K562 (cell line): ENCODE data around the gene CEND1. TPM values are rescaled to one million over a fixed set of nuclear protein-coding genes. Genes with fewer than 3 reads are reported as not detected.

Source experiments
- FUS ChIP-seq: fragments of 200-400 bp; formaldehyde crosslinking; optimal IDR thresholded peaks from 2 replicates; pipeline ENCODE3; 2017; ENCODE audit warnings: low read depth, low read length
- HDGF ChIP-seq: fragments of 450-650 bp; IDR thresholded peaks from 2 replicates; pipeline ENCODE4 v1.6.1; 2016
- IFI16 ChIP-seq: fragments of 250-450 bp; sonication (Bioruptor Pico); IDR thresholded peaks from 2 replicates; pipeline ENCODE4 v2.1.2; 2022; ENCODE audit warnings: mild to moderate bottlenecking, inconsistent platforms
- ILF3 ChIP-seq: fragments of 450-650 bp; IDR thresholded peaks from 2 replicates; pipeline ENCODE4 v1.6.1; 2018; ENCODE audit warnings: antibody characterized with exemption, mild to moderate bottlenecking, moderate library complexity, borderline replicate concordance
- KDM4B ChIP-seq, 2 experiments: fragments of 450-650 bp in 1 of 2; sonication (generic) in 1 of 2; IDR thresholded peaks; 2 replicates each; pipeline ENCODE4 v1.6.1; 2016 to 2017; ENCODE audit warnings: borderline replicate concordance in 2 of 2, antibody characterized with exemption in 1 of 2, low read depth in 1 of 2, mild to moderate bottlenecking in 1 of 2
- NCOA1 ChIP-seq: fragments of 450-650 bp; IDR thresholded peaks from 2 replicates; pipeline ENCODE4 v1.6.1; 2016; ENCODE audit warnings: low read depth
- NEUROD1 ChIP-seq: fragments of 150-350 bp; IDR thresholded peaks from 2 replicates; pipeline ENCODE4 v1.6.1; 2014; ENCODE audit warnings: borderline replicate concordance, low read length, low read depth; ENCODE audit not compliant: partially characterized antibody
- SIN3B ChIP-seq: fragments of 450-650 bp; IDR thresholded peaks from 2 replicates; pipeline ENCODE4 v1.6.1; 2017; ENCODE audit warnings: low read depth, mild to moderate bottlenecking, moderate library complexity
- SLC30A9 ChIP-seq: fragments of 250-450 bp; sonication (Bioruptor Pico); IDR thresholded peaks from 2 replicates; pipeline ENCODE4 v1.8.0; 2022; ENCODE audit warnings: mild to moderate bottlenecking, moderate library complexity
- TFAM ChIP-seq: fragments of 250-450 bp; sonication (Bioruptor Pico); conservative IDR thresholded peaks from 2 replicates; pipeline ENCODE4 v1.5.0; 2021; ENCODE audit warnings: mild to moderate bottlenecking, moderate library complexity
- XRCC5 ChIP-seq: fragments of 200-400 bp; formaldehyde crosslinking; IDR thresholded peaks from 2 replicates; pipeline ENCODE4 v1.6.1; 2017; ENCODE audit warnings: low read depth, mild to moderate bottlenecking, low read length
- ZNF3 ChIP-seq: fragments of 250-450 bp; sonication (Bioruptor Pico); IDR thresholded peaks from 2 replicates; pipeline ENCODE4 v1.5.0; 2021; ENCODE audit warnings: mild to moderate bottlenecking, moderate library complexity
- polyA plus RNA-seq, 8 experiments: library from polyadenylated mRNA; depleted of rRNA in 4 of 8; stranded (reverse) in 5 of 8; unstranded in 3 of 8; fragments of >200 nt; fragmentation: Nextera tagmentation in 2 of 8; fragmentation: Illumina TruSeq in 1 of 8; extraction: Ambion mirVana in 2 of 8; extraction: Trizol in 1 of 8; gene quantifications; 2 replicates each; pipeline versions ENCODE4 v1.2.1 to v1.2.3, GENCODE V29; 2011 to 2014; ENCODE audit warnings: inconsistent platforms in 1 of 8, missing spikeins in 1 of 8
- total RNA-seq, 7 experiments: library from RNA; depleted of rRNA in 6 of 7; stranded (reverse); fragments of >200 nt in 6 of 7; fragmentation: Illumina TruSeq in 2 of 7; extraction: Trizol in 2 of 7; gene quantifications; 2 replicates each; pipeline versions ENCODE4 v1.2.1 to v1.2.3, GENCODE V29; 2011 to 2021; ENCODE audit warnings: low replicate concordance in 1 of 7
- TF ChIP-seq, protein P1 (sequence below), 2 experiments: fragments of 450-650 bp; formaldehyde crosslinking in 1 of 2; IDR thresholded peaks; 2 replicates each; pipeline versions ENCODE4 v1.4.0 to v1.6.1; 2014 to 2020; ENCODE audit warnings: mild to moderate bottlenecking in 2 of 2, borderline replicate concordance in 1 of 2, low read depth in 1 of 2
- TF ChIP-seq, protein P2 (sequence below): conservative IDR thresholded peaks from 2 replicates; pipeline ENCODE4 v1.6.1; 2011; ENCODE audit warnings: low read depth, mild to moderate bottlenecking, low read length; ENCODE audit not compliant: control insufficient read depth
- TF ChIP-seq, protein P3 (sequence below): fragments of 200-400 bp; formaldehyde crosslinking; IDR thresholded peaks from 2 replicates; pipeline ENCODE4 v1.6.1; 2017; ENCODE audit warnings: mild to moderate bottlenecking, low read depth, low read length, moderate library complexity

CEND1 gene
- total and polyA plus RNA-seq, 9 of the 15 experiments (the other 6 are each of a cell fraction or from before 2014, with no cell fraction given): 0.13 to 0.18 (median 0.16) TPM; not detected in 6

DNA sequence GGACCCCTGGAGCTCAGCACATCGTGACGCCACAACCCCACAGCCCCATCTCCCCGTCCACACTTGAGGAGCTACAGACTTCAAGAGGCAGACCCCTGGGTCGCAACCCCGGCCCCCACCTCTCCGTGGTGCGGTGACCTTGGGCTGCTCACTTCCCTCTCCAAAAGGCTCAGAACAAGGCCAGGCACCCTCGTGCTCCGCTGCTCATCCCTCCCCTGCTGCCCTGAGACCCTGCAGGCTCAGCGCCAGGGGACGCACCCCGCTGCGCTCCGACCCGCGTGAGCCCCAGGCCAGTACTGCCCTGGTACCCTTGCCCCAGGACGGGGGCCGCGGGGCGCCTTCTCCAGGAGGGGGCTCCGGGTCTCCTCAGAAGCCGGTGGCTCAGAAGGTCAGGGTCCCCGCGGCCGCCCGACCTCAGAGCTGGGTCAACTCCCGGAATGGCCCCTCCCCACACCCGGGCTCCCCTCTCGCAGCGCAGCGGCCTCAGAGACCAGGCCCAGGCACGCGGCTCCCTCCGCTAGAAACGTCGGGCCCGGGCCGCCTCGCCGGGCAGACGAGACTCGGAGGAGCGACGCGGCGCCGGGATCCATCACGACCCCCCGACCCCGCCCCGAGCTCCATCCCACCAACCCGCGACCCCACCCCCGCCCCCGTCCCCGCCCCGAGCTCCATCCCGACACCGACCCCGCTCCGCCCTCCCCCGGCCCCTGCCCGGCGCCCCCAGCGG lies 13.2 kb downstream of the CEND1 start (continued):
- TF ChIP-seq, protein P1, sequence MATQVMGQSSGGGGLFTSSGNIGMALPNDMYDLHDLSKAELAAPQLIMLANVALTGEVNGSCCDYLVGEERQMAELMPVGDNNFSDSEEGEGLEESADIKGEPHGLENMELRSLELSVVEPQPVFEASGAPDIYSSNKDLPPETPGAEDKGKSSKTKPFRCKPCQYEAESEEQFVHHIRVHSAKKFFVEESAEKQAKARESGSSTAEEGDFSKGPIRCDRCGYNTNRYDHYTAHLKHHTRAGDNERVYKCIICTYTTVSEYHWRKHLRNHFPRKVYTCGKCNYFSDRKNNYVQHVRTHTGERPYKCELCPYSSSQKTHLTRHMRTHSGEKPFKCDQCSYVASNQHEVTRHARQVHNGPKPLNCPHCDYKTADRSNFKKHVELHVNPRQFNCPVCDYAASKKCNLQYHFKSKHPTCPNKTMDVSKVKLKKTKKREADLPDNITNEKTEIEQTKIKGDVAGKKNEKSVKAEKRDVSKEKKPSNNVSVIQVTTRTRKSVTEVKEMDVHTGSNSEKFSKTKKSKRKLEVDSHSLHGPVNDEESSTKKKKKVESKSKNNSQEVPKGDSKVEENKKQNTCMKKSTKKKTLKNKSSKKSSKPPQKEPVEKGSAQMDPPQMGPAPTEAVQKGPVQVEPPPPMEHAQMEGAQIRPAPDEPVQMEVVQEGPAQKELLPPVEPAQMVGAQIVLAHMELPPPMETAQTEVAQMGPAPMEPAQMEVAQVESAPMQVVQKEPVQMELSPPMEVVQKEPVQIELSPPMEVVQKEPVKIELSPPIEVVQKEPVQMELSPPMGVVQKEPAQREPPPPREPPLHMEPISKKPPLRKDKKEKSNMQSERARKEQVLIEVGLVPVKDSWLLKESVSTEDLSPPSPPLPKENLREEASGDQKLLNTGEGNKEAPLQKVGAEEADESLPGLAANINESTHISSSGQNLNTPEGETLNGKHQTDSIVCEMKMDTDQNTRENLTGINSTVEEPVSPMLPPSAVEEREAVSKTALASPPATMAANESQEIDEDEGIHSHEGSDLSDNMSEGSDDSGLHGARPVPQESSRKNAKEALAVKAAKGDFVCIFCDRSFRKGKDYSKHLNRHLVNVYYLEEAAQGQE (IDR thresholded peaks at IDR 0.05; ENCODE audit: borderline replicate concordance): no peak
- TF ChIP-seq, protein P1 (CRISPR knock-in tag; IDR thresholded peaks at IDR 0.05; ENCODE audit: low read depth): no peak
- TF ChIP-seq SIN3B (no peak), ZNF3 (no peak), IFI16 (CRISPR knock-in tag) (no peak), NCOA1 (no peak; the same call in 1 of the 2 replicates), TFAM (CRISPR knock-in tag) (no peak), XRCC5 (no peak), FUS (no peak), SLC30A9 (CRISPR knock-in tag) (no peak), KDM4B (IDR thresholded peaks at IDR 0.05; ENCODE audit: borderline replicate concordance in 2 of 2, low read depth in 1 of 2) (no peak), ILF3 (no peak), NEUROD1 (no peak), HDGF (no peak)
- TF ChIP-seq, protein P2, sequence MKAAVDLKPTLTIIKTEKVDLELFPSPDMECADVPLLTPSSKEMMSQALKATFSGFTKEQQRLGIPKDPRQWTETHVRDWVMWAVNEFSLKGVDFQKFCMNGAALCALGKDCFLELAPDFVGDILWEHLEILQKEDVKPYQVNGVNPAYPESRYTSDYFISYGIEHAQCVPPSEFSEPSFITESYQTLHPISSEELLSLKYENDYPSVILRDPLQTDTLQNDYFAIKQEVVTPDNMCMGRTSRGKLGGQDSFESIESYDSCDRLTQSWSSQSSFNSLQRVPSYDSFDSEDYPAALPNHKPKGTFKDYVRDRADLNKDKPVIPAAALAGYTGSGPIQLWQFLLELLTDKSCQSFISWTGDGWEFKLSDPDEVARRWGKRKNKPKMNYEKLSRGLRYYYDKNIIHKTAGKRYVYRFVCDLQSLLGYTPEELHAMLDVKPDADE: no peak
- TF ChIP-seq, protein P3, sequence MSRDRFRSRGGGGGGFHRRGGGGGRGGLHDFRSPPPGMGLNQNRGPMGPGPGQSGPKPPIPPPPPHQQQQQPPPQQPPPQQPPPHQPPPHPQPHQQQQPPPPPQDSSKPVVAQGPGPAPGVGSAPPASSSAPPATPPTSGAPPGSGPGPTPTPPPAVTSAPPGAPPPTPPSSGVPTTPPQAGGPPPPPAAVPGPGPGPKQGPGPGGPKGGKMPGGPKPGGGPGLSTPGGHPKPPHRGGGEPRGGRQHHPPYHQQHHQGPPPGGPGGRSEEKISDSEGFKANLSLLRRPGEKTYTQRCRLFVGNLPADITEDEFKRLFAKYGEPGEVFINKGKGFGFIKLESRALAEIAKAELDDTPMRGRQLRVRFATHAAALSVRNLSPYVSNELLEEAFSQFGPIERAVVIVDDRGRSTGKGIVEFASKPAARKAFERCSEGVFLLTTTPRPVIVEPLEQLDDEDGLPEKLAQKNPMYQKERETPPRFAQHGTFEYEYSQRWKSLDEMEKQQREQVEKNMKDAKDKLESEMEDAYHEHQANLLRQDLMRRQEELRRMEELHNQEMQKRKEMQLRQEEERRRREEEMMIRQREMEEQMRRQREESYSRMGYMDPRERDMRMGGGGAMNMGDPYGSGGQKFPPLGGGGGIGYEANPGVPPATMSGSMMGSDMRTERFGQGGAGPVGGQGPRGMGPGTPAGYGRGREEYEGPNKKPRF: no peak
